Uterus (tissue), 2 donors: Measurements from ENCODE around the gene KRT24.

Experiments
- CTCF ChIP-seq, 4 experiments: fragments of 200-600 bp in 2 of 4; fragments of 450-650 bp in 2 of 4; sonication (generic) in 2 of 4; IDR thresholded peaks; one replicate each; pipeline ENCODE4 v1.5.1; 2016 to 2019; ENCODE audit warnings: antibody characterized with exemption in 4 of 4, mild to moderate bottlenecking in 2 of 4, moderate library complexity in 1 of 4
- POLR2A ChIP-seq, 2 donors: fragments of 450-650 bp; IDR thresholded peaks; one replicate each; pipeline ENCODE4 v1.6.1; 2016; ENCODE audit warnings: antibody characterized with exemption in 2 of 2, mild to moderate bottlenecking in 1 of 2, moderate library complexity in 1 of 2

- TF ChIP-seq POLR2A (IDR thresholded peaks at IDR 0.05) (no peak), CTCF (IDR thresholded peaks at IDR 0.05) (no peak)
Observed at GRCh38 chr17:40738553-40738952, 35.0 kb upstream of the KRT24 start.
